ENCODE data around the gene PRSS1.
A peak's percentile ranks its signal among the peaks of the same experiment; 100 is the strongest.
"Not testable (repeated sequence)": the region's sequence is repeated elsewhere in the genome, so short reads cannot be mapped to it uniquely, and the experiment has no call there.

PRSS1 gene

GRCh38 chr7:142749218-142749993 lies at the start of gene PRSS1:
Gene PRSS1 (plus strand): TSS chr7:142749472. CDS start chr7:142749485, 13 bp downstream.
- DNase-seq, result no peak

- not testable (repeated sequence) for DNase-seq
Measured at GRCh38 chr7:142700935-142701334, 48.3 kb upstream of the PRSS1 start.

DNA sequence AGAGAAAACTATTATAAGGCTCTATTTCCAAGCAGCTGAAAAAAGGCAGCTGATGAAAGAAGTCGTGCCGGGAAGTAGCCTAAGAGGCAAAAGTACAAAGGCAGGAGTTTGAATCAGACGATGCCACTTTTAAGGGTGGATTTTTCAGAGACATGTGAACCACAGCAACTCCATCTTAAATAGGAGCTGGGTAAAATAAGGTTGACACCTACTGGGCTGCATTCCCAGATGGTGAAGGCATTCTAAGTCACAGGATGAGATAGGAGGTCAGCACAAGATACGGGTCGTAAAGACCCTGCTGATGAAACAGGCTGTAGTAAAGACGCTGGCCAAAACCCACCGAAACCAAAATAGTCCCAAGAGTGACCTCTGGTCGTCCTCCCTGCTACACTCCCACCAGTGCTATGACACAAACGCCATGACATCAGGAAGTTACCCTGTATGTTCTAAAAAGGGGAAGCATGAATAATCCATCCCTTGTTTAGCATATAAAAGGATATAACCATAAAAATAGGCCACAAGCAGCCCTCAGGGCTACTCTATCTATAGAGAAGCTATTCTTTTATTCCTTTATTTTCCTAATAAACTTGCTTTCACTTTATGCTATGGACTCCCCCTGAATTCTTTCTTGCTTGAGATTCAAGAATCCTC lies 45.5 kb upstream of the PRSS1 start:
- DNase-seq, result no peak

DNA sequence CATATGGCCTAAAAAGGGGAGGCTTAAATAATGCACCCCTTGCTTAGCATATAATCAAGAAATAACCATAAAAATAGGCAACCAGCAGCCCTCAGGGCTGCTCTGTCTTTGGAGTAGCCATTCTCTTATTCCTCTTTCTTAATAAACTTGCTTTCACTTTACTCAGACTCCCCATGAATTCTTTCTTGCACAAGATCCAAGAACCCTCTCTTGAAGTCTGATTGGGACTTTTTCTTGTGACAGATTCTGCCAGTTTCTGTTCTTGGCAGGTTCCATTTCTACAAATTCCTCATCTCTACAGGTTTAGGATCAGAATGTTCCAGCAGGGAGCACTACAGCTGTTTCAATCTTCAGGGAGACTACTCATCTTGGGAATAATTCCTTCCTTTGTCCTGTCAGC lies 40.5 kb upstream of the PRSS1 start:
- not testable (repeated sequence) for DNase-seq

DNA sequence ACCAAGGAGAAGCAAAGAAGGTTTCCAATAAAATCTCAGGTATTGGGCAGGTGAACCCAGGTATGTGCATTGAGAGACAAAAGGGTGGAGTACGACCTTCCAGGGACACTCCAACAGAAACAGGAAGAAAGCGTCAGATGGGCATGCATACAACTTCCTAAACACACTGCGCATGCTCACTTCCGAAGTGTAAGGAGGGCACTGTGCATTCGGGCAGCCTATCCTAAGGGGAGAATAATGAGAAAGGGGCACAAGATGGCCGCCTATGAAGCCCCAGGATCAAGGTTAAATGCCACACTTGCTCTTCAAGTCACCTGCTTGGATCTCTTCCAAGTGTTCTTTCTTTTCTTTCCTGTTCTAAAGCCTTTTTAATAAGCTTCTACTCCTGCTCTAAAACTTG lies 39.4 kb upstream of the PRSS1 start:
- DNase-seq, result no peak

- no peak for DNase-seq
Measured at GRCh38 chr7:142711196-142711595, 38.1 kb upstream of the PRSS1 start.

GRCh38 chr7:142711746-142712616 lies 37.3 kb upstream of the PRSS1 start:
- DNase-seq, result peak in 1 of 14 donors; percentile 41

DNA sequence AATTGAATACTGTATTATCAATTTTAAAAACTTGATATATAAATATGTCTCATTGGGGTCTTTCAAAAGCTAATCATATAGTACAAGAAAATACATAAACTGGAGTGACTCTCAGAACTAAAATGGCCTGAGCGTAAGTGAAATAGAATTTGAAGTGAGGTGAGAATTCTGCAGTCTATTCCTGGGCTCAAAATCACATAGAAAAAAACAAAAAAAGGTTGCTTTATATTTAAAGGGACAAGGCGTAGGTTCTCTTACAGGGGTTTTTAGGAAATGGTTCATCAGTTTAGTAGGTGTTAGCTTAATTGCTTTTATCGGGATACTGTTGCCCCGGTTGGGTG lies 36.7 kb upstream of the PRSS1 start:
- DNase-seq, result no peak

DNA sequence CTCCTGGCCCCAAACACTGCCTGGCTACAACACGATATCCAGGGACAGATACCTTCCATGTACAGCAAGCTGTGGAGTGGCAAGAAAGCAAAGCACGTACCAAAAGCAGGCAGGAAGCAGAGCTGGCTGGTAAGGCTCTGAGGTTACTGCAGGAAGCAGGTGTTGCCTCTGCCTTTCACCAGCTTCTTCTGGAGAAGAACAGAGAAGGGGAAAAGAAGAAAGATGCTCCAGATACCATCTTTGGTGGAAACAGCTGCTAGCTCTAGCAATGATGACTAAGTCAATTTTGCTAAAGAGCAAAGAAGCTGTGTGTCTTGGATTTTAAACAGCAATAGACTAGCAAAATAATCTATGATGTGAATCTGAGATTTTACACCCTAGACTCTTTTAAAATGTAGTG lies 34.9 kb upstream of the PRSS1 start:
- no peak for DNase-seq

GRCh38 chr7:142716596-142716995 lies 32.7 kb upstream of the PRSS1 start:
- DNase-seq, result no peak

DNA sequence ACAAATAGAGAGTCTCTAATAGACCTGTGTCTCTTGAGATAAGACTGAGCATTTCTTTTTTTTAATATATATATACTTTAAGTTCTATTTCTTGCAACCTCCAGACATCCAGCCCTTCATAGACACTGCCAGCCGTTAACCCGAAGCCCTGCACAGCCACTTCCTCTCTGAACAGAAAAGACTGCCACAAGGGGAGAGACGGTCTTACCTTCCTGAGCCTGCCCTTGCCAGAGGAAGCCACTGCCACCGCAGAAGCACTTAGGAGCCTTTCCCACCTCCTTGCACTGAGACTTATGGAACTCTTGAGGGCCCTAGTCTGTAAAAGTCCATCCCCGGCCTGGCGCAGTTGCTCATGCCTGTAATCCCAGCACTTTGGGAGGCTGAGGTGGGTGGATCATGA lies 31.8 kb upstream of the PRSS1 start:
- no peak for DNase-seq

DNA sequence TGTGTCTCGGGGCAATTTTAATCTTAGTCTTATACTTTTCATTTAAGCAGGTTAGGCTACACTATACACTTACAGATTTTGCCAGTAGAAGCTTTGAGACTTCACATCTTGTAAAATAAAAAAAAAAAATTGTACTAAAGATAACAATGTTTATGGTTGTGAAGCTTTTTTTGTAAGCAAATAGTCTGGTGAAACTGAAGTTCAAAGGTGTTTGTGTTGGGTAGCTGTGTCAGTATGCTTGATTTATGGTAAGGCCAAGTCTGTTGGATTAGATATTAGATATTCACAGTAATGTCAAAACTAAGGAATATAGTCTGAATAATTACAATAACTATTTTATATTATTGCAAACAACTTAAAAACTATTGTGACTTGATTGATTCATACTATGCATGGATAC lies 31.0 kb upstream of the PRSS1 start:
- DNase-seq, result no peak

GRCh38 chr7:142720172-142720773 lies 29.0 kb upstream of the PRSS1 start:
- DNase-seq, result no peak

GRCh38 chr7:142720986-142721385 lies 28.3 kb upstream of the PRSS1 start:
- no peak for DNase-seq

DNA sequence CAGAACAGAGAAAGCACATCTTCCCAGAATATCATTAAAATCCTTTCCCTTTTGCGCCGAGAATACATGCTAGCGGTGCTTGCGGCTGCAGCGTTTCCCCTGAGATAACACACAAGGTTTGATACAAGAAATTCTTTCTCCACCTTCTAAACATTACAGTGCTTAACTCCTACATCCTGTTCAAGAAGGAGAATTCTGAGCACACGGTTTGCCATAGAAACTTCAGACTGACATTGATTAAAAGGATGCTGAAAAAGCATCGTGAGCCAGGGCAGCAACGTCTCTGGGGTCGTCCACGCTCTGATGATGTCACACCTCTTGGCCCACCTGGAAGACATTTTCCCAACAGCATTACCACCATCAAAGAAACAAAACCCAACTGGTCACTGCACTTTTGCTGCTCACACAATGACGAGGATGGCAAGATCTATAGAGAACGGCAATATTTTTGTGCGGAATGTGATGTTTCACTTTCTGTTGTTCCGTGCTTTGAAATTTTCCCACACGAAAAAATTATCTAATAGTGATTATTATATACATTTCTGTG lies 27.0 kb upstream of the PRSS1 start:
- DNase-seq, result no peak

GRCh38 chr7:142733271-142733670 lies 16.0 kb upstream of the PRSS1 start:
- peak in 1 of 14 donors; percentile 52 for DNase-seq

- DNase-seq, result peak in 1 of 14 donors; percentile 32
Measured at GRCh38 chr7:142739923-142740492, 9.3 kb upstream of the PRSS1 start.

GRCh38 chr7:142740786-142741185 lies 8.5 kb upstream of the PRSS1 start:
- no peak for DNase-seq

DNA sequence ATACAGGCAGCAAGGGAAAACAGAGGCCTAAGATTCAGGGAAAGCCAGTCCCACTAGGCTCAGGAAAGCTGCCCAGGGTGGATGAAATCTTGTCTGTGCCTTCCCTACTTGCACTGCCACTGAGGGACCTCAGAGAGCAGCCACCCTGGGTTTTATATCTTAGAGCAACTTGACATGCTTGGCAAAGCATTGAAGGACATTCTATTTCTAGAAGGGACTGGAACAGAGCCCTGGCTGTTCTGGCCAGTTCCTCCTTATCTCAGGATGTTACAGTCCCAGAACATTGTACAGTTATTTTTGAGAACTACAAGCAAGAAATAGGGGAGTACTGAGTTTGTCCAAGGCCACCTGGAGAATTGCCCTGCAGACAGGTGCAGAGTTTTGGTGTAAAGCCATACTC lies 7.3 kb upstream of the PRSS1 start:
- DNase-seq, result peak in 1 of 14 donors; percentile 88

GRCh38 chr7:142745091-142745635 lies 4.1 kb upstream of the PRSS1 start:
- DNase-seq, result no peak

DNA sequence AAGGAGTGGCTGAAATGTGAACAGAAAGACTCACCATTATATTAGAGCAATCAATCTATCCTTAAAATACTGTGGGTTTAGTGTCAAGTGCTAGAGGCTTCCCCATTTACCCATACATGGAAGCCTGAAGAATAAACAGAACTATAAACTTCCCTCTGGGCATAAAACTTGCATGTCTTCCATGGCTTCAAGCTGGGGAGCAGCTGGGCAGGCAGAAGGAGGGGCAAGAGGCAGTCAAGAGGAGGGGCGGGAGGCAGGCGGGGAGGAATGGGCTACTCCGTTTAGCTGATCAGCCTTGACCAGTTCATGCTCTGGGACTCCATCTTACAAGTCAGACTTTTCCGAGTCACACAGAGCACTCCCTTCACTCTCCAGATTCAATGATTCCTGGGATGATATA lies 3.5 kb upstream of the PRSS1 start:
- no peak for DNase-seq

DNA sequence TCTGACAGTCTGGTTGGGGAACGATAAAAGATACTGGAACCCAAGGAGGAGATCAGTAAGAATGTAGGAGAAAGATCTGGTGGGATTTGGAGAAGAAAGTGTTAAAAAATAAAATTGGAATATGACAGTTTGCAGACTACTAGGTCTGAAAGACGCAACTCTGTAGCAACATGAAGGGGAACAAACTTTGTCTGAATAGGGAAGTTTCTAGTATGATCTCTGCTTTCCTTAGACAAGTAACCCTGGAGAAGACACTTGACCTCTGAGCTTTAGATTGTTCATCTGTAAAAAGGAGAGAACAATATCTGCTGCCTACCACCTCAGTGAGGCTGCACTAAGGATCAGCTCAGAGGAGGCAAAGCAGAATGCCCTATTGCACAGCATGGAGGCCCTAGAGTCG lies 3.0 kb upstream of the PRSS1 start:
- no peak for DNase-seq
